WTC11 (cell line): ENCODE results near the gene CAMP.

Experiments
- CBFB ChIP-seq: sonication (generic); formaldehyde crosslinking; IDR thresholded peaks from 2 replicates; pipeline ENCODE4 v1.8.1; 2022; ENCODE audit warnings: mild to moderate bottlenecking, low read depth, missing genetic modification reagents
- ESRRA ChIP-seq: sonication (generic); formaldehyde crosslinking; IDR thresholded peaks from 2 replicates; pipeline ENCODE4 v1.8.1; 2022; ENCODE audit warnings: mild to moderate bottlenecking, missing genetic modification reagents, borderline replicate concordance
- SMAD3 ChIP-seq: sonication (generic); formaldehyde crosslinking; IDR thresholded peaks from 2 replicates; pipeline ENCODE4 v1.8.0; 2022; ENCODE audit warnings: missing genetic modification reagents, mild to moderate bottlenecking, borderline replicate concordance
- TF ChIP-seq, protein P1 (sequence below): sonication (generic); formaldehyde crosslinking; IDR thresholded peaks from 2 replicates; pipeline ENCODE4 v1.8.1; 2023; ENCODE audit warnings: mild to moderate bottlenecking, missing genetic modification reagents, borderline replicate concordance
- TF ChIP-seq, protein P2 (sequence below): fragments of 200-600 bp; IDR thresholded peaks from 2 replicates; pipeline ENCODE4 v1.8.0; 2022; ENCODE audit warnings: antibody characterized with exemption
- TF ChIP-seq, protein P3 (sequence below): sonication (generic); formaldehyde crosslinking; IDR thresholded peaks from 2 replicates; pipeline ENCODE4 v1.8.0; 2022; ENCODE audit warnings: mild to moderate bottlenecking, missing genetic modification reagents
- TF ChIP-seq, protein P4 (sequence below): sonication (generic); formaldehyde crosslinking; IDR thresholded peaks from 2 replicates; pipeline ENCODE4 v1.8.0; 2023; ENCODE audit warnings: missing genetic modification reagents, mild to moderate bottlenecking, borderline replicate concordance
- TF ChIP-seq, protein P5 (sequence below): sonication (generic); formaldehyde crosslinking; IDR thresholded peaks from 2 replicates; pipeline ENCODE4 v1.8.0; 2022; ENCODE audit warnings: mild to moderate bottlenecking, missing genetic modification reagents
- TF ChIP-seq, protein P6 (sequence below): fragments of 250-450 bp; sonication (Bioruptor Pico); IDR thresholded peaks from 2 replicates; pipeline ENCODE4 v1.9.0; 2021; ENCODE audit warnings: moderate library complexity, mild to moderate bottlenecking, inconsistent platforms, borderline replicate concordance

DNA sequence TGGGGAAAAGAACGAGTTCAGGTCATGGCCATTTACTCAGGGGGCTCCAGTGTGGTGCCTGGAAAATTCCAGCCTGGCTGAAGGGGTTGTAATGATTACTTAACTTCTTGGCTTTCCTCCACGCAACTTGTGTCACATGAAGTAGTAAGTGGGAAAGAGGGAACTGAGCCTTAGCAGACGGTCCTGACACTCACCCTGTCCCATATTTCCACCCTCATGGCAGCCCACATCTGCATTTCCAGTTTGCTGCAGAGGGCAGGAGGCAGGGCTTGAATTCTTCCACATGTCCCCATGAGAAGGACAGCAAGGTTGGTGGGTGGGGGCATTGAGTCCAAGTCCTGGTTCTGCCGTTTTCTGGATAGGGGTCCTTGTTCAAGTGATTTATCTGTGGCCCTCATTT, 7.8 kb upstream of the CAMP start:
- TF ChIP-seq, protein P1, sequence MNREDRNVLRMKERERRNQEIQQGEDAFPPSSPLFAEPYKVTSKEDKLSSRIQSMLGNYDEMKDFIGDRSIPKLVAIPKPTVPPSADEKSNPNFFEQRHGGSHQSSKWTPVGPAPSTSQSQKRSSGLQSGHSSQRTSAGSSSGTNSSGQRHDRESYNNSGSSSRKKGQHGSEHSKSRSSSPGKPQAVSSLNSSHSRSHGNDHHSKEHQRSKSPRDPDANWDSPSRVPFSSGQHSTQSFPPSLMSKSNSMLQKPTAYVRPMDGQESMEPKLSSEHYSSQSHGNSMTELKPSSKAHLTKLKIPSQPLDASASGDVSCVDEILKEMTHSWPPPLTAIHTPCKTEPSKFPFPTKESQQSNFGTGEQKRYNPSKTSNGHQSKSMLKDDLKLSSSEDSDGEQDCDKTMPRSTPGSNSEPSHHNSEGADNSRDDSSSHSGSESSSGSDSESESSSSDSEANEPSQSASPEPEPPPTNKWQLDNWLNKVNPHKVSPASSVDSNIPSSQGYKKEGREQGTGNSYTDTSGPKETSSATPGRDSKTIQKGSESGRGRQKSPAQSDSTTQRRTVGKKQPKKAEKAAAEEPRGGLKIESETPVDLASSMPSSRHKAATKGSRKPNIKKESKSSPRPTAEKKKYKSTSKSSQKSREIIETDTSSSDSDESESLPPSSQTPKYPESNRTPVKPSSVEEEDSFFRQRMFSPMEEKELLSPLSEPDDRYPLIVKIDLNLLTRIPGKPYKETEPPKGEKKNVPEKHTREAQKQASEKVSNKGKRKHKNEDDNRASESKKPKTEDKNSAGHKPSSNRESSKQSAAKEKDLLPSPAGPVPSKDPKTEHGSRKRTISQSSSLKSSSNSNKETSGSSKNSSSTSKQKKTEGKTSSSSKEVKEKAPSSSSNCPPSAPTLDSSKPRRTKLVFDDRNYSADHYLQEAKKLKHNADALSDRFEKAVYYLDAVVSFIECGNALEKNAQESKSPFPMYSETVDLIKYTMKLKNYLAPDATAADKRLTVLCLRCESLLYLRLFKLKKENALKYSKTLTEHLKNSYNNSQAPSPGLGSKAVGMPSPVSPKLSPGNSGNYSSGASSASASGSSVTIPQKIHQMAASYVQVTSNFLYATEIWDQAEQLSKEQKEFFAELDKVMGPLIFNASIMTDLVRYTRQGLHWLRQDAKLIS (CRISPR knock-in tag), result no peak
- TF ChIP-seq, protein P2, sequence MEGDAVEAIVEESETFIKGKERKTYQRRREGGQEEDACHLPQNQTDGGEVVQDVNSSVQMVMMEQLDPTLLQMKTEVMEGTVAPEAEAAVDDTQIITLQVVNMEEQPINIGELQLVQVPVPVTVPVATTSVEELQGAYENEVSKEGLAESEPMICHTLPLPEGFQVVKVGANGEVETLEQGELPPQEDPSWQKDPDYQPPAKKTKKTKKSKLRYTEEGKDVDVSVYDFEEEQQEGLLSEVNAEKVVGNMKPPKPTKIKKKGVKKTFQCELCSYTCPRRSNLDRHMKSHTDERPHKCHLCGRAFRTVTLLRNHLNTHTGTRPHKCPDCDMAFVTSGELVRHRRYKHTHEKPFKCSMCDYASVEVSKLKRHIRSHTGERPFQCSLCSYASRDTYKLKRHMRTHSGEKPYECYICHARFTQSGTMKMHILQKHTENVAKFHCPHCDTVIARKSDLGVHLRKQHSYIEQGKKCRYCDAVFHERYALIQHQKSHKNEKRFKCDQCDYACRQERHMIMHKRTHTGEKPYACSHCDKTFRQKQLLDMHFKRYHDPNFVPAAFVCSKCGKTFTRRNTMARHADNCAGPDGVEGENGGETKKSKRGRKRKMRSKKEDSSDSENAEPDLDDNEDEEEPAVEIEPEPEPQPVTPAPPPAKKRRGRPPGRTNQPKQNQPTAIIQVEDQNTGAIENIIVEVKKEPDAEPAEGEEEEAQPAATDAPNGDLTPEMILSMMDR, result no peak
- TF ChIP-seq, protein P3, sequence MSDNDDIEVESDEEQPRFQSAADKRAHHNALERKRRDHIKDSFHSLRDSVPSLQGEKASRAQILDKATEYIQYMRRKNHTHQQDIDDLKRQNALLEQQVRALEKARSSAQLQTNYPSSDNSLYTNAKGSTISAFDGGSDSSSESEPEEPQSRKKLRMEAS (CRISPR knock-in tag), result no peak
- TF ChIP-seq ESRRA (CRISPR knock-in tag) (no peak), CBFB (CRISPR knock-in tag) (no peak), SMAD3 (CRISPR knock-in tag) (no peak)
- TF ChIP-seq, protein P4, sequence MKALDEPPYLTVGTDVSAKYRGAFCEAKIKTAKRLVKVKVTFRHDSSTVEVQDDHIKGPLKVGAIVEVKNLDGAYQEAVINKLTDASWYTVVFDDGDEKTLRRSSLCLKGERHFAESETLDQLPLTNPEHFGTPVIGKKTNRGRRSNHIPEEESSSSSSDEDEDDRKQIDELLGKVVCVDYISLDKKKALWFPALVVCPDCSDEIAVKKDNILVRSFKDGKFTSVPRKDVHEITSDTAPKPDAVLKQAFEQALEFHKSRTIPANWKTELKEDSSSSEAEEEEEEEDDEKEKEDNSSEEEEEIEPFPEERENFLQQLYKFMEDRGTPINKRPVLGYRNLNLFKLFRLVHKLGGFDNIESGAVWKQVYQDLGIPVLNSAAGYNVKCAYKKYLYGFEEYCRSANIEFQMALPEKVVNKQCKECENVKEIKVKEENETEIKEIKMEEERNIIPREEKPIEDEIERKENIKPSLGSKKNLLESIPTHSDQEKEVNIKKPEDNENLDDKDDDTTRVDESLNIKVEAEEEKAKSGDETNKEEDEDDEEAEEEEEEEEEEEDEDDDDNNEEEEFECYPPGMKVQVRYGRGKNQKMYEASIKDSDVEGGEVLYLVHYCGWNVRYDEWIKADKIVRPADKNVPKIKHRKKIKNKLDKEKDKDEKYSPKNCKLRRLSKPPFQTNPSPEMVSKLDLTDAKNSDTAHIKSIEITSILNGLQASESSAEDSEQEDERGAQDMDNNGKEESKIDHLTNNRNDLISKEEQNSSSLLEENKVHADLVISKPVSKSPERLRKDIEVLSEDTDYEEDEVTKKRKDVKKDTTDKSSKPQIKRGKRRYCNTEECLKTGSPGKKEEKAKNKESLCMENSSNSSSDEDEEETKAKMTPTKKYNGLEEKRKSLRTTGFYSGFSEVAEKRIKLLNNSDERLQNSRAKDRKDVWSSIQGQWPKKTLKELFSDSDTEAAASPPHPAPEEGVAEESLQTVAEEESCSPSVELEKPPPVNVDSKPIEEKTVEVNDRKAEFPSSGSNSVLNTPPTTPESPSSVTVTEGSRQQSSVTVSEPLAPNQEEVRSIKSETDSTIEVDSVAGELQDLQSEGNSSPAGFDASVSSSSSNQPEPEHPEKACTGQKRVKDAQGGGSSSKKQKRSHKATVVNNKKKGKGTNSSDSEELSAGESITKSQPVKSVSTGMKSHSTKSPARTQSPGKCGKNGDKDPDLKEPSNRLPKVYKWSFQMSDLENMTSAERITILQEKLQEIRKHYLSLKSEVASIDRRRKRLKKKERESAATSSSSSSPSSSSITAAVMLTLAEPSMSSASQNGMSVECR (CRISPR knock-in tag), result no peak
- TF ChIP-seq, protein P5, sequence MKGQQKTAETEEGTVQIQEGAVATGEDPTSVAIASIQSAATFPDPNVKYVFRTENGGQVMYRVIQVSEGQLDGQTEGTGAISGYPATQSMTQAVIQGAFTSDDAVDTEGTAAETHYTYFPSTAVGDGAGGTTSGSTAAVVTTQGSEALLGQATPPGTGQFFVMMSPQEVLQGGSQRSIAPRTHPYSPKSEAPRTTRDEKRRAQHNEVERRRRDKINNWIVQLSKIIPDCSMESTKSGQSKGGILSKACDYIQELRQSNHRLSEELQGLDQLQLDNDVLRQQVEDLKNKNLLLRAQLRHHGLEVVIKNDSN, result no peak
- TF ChIP-seq, protein P6, sequence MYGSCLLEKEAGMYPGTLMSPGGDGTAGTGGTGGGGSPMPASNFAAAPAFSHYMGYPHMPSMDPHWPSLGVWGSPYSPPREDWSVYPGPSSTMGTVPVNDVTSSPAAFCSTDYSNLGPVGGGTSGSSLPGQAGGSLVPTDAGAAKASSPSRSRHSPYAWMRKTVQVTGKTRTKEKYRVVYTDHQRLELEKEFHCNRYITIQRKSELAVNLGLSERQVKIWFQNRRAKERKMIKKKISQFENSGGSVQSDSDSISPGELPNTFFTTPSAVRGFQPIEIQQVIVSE, result no peak
